ENCODE data around the gene TBX2.
"Not testable (repeated sequence)": the region's sequence is repeated elsewhere in the genome, so short reads cannot be mapped to it uniquely, and the experiment has no call there.

Gene TBX2

DNA sequence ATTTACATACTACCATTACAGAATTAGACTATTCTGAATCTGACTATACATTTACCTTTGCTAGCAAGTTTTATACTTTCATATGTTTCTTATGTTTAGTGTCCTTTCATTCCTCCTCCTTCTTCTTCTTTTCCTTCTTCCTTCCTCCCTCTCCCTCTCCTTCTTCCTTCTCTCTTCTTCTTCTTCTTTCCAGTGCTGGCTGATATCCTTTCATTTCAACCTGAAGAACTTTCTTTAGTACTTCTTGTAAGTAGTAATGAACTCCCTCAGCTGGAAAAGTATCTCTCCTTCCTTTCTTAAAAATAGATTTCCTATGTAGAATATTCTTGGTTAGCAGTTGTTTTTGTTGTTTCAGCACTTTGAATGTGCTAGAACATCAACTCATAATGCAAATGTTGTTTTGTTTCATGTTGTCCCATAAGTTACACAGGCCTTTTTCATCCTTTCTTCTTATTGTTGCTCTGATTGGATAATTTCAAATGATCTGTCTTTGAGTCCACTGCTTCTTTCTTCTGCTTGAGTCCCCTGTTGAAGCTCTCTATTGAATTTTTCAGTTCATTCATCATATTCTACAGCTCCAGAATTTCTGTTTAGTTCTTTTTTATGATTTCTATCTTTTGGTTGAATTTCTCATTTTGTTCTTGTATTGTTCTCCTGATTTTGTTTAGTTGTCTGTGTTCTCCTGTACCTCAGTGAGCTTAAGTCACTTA lies 37.5 kb downstream of the TBX2 start:
- TF ChIP-seq ZFP30 (CRISPR knock-in tag; IDR thresholded peaks at IDR 0.05) (no peak), GLIS3 (CRISPR knock-in tag; IDR thresholded peaks at IDR 0.05) (no peak), TOX (CRISPR knock-in tag; IDR thresholded peaks at IDR 0.05; ENCODE audit: borderline replicate concordance) (no peak), ZC3H10 (CRISPR knock-in tag; IDR thresholded peaks at IDR 0.05) (no peak), RARB (CRISPR knock-in tag; IDR thresholded peaks at IDR 0.05) (no peak), TCF4 (CRISPR knock-in tag; IDR thresholded peaks at IDR 0.05; ENCODE audit: borderline replicate concordance) (no peak), SNAI2 (CRISPR knock-in tag; IDR thresholded peaks at IDR 0.05) (no peak), ZNF565 (CRISPR knock-in tag; conservative IDR thresholded peaks at IDR 0.05; ENCODE audit: low read depth) (no peak), ZNF8 (CRISPR knock-in tag; IDR thresholded peaks at IDR 0.05) (no peak), ESRRG (CRISPR knock-in tag; IDR thresholded peaks at IDR 0.05) (no peak), ISL1 (CRISPR knock-in tag; IDR thresholded peaks at IDR 0.05) (no peak), BACH2 (CRISPR knock-in tag; IDR thresholded peaks at IDR 0.05; ENCODE audit: borderline replicate concordance) (no peak), OSR1 (CRISPR knock-in tag; IDR thresholded peaks at IDR 0.05) (no peak), PPARA (CRISPR knock-in tag; IDR thresholded peaks at IDR 0.05; ENCODE audit: borderline replicate concordance) (no peak), ZFP3 (CRISPR knock-in tag; IDR thresholded peaks at IDR 0.05) (no peak)
- TF ChIP-seq, protein P1, sequence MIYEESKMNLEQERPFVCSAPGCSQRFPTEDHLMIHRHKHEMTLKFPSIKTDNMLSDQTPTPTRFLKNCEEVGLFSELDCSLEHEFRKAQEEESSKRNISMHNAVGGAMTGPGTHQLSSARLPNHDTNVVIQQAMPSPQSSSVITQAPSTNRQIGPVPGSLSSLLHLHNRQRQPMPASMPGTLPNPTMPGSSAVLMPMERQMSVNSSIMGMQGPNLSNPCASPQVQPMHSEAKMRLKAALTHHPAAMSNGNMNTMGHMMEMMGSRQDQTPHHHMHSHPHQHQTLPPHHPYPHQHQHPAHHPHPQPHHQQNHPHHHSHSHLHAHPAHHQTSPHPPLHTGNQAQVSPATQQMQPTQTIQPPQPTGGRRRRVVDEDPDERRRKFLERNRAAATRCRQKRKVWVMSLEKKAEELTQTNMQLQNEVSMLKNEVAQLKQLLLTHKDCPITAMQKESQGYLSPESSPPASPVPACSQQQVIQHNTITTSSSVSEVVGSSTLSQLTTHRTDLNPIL (CRISPR knock-in tag; IDR thresholded peaks at IDR 0.05; ENCODE audit: low read depth), result no peak
- TF ChIP-seq, protein P2, sequence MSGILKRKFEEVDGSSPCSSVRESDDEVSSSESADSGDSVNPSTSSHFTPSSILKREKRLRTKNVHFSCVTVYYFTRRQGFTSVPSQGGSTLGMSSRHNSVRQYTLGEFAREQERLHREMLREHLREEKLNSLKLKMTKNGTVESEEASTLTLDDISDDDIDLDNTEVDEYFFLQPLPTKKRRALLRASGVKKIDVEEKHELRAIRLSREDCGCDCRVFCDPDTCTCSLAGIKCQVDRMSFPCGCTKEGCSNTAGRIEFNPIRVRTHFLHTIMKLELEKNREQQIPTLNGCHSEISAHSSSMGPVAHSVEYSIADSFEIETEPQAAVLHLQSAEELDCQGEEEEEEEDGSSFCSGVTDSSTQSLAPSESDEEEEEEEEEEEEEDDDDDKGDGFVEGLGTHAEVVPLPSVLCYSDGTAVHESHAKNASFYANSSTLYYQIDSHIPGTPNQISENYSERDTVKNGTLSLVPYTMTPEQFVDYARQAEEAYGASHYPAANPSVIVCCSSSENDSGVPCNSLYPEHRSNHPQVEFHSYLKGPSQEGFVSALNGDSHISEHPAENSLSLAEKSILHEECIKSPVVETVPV (CRISPR knock-in tag; IDR thresholded peaks at IDR 0.05), result no peak
- TF ChIP-seq, protein P3, sequence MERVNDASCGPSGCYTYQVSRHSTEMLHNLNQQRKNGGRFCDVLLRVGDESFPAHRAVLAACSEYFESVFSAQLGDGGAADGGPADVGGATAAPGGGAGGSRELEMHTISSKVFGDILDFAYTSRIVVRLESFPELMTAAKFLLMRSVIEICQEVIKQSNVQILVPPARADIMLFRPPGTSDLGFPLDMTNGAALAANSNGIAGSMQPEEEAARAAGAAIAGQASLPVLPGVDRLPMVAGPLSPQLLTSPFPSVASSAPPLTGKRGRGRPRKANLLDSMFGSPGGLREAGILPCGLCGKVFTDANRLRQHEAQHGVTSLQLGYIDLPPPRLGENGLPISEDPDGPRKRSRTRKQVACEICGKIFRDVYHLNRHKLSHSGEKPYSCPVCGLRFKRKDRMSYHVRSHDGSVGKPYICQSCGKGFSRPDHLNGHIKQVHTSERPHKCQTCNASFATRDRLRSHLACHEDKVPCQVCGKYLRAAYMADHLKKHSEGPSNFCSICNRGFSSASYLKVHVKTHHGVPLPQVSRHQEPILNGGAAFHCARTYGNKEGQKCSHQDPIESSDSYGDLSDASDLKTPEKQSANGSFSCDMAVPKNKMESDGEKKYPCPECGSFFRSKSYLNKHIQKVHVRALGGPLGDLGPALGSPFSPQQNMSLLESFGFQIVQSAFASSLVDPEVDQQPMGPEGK (CRISPR knock-in tag; IDR thresholded peaks at IDR 0.05; ENCODE audit: borderline replicate concordance), result no peak
- TF ChIP-seq, protein P4, sequence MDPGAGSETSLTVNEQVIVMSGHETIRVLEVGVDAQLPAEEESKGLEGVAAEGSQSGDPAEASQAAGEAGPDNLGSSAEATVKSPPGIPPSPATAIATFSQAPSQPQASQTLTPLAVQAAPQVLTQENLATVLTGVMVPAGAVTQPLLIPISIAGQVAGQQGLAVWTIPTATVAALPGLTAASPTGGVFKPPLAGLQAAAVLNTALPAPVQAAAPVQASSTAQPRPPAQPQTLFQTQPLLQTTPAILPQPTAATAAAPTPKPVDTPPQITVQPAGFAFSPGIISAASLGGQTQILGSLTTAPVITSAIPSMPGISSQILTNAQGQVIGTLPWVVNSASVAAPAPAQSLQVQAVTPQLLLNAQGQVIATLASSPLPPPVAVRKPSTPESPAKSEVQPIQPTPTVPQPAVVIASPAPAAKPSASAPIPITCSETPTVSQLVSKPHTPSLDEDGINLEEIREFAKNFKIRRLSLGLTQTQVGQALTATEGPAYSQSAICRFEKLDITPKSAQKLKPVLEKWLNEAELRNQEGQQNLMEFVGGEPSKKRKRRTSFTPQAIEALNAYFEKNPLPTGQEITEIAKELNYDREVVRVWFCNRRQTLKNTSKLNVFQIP (CRISPR knock-in tag; IDR thresholded peaks at IDR 0.05; ENCODE audit: borderline replicate concordance, low read depth), result no peak
- TF ChIP-seq, protein P5, sequence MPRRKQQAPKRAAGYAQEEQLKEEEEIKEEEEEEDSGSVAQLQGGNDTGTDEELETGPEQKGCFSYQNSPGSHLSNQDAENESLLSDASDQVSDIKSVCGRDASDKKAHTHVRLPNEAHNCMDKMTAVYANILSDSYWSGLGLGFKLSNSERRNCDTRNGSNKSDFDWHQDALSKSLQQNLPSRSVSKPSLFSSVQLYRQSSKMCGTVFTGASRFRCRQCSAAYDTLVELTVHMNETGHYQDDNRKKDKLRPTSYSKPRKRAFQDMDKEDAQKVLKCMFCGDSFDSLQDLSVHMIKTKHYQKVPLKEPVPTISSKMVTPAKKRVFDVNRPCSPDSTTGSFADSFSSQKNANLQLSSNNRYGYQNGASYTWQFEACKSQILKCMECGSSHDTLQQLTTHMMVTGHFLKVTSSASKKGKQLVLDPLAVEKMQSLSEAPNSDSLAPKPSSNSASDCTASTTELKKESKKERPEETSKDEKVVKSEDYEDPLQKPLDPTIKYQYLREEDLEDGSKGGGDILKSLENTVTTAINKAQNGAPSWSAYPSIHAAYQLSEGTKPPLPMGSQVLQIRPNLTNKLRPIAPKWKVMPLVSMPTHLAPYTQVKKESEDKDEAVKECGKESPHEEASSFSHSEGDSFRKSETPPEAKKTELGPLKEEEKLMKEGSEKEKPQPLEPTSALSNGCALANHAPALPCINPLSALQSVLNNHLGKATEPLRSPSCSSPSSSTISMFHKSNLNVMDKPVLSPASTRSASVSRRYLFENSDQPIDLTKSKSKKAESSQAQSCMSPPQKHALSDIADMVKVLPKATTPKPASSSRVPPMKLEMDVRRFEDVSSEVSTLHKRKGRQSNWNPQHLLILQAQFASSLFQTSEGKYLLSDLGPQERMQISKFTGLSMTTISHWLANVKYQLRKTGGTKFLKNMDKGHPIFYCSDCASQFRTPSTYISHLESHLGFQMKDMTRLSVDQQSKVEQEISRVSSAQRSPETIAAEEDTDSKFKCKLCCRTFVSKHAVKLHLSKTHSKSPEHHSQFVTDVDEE (CRISPR knock-in tag; IDR thresholded peaks at IDR 0.05), result no peak
- ATAC-seq, result no peak

DNA sequence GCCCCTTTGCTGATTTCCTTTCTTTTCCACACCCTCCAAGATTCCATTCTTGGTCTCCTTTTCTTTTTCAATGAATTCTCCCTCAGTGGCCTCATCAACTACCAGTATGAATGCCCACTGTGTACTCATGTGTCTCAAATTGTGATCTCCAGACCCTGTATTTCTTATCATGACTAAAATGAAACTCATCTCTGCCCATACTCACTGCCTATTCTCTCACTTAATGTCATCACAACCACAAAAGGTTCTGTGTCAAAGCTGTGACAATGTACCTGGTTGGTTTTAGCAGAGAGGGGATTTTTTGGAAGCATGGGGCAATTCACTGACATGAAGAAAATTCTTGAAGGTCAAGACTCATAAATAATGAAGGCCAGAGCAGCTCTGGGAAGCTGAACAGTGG lies 41.1 kb downstream of the TBX2 start:
- no peak for ATAC-seq
- TF ChIP-seq, protein P4 (CRISPR knock-in tag; IDR thresholded peaks at IDR 0.05; ENCODE audit: borderline replicate concordance, low read depth), result no peak
- TF ChIP-seq, protein P1 (CRISPR knock-in tag; IDR thresholded peaks at IDR 0.05; ENCODE audit: low read depth), result no peak
- TF ChIP-seq PPARA (CRISPR knock-in tag; IDR thresholded peaks at IDR 0.05; ENCODE audit: borderline replicate concordance) (no peak), GLIS3 (CRISPR knock-in tag; IDR thresholded peaks at IDR 0.05) (no peak), ZNF8 (CRISPR knock-in tag; IDR thresholded peaks at IDR 0.05) (no peak), ARNTL (CRISPR knock-in tag; IDR thresholded peaks at IDR 0.05; ENCODE audit: borderline replicate concordance, low read depth) (no peak), ZFP3 (CRISPR knock-in tag; IDR thresholded peaks at IDR 0.05) (no peak), ESRRG (CRISPR knock-in tag; IDR thresholded peaks at IDR 0.05) (no peak), BACH2 (CRISPR knock-in tag; IDR thresholded peaks at IDR 0.05; ENCODE audit: borderline replicate concordance) (no peak), ZNF70 (CRISPR knock-in tag; IDR thresholded peaks at IDR 0.05) (no peak), ZNF565 (CRISPR knock-in tag; conservative IDR thresholded peaks at IDR 0.05; ENCODE audit: low read depth) (no peak), ZFP30 (CRISPR knock-in tag; IDR thresholded peaks at IDR 0.05) (no peak), SNAI2 (CRISPR knock-in tag; IDR thresholded peaks at IDR 0.05) (no peak)
- TF ChIP-seq, protein P2 (CRISPR knock-in tag; IDR thresholded peaks at IDR 0.05), result no peak

DNA sequence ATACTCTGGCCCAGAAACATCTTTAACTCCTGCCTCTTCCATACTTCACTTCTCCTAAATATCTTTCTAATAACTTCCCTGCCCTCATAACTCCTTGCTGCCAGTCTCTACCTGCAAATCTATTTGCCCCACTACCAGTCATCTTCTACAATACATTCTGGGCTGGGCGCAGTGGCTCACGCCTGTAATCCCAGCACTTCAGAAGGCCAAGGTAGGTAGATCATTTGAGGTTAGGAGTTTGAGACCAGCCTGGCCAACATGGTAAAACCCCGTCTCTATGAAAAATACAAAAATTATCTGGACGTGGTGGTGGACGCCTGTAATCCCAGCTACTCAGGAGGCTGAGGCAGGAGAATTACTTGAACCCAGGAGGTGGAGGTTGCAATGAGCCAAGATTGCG lies 41.9 kb downstream of the TBX2 start:
- not testable (repeated sequence) for ATAC-seq
